ENCODE data around the gene ANKRD53.

DNA sequence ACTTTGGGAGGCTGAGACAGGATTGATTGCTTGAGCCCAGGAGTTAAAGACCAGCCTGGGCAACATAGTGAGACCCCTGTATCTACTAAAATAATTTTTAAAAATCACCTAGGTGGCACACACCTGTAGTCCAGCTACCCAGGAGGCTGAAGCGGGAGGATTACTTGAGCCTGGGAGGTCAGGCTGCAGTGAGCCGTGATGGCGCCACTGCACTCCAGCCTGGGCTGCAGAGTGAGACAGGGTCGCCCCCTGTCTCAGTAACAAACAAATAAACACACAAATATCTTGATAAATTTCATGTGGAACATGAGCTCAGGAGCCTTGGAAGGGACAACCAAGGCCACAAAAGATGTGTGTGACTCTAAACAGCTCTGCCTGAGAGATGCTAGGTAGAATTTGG is 11.7 kb upstream of the ANKRD53 start:
- TF ChIP-seq, protein P1, sequence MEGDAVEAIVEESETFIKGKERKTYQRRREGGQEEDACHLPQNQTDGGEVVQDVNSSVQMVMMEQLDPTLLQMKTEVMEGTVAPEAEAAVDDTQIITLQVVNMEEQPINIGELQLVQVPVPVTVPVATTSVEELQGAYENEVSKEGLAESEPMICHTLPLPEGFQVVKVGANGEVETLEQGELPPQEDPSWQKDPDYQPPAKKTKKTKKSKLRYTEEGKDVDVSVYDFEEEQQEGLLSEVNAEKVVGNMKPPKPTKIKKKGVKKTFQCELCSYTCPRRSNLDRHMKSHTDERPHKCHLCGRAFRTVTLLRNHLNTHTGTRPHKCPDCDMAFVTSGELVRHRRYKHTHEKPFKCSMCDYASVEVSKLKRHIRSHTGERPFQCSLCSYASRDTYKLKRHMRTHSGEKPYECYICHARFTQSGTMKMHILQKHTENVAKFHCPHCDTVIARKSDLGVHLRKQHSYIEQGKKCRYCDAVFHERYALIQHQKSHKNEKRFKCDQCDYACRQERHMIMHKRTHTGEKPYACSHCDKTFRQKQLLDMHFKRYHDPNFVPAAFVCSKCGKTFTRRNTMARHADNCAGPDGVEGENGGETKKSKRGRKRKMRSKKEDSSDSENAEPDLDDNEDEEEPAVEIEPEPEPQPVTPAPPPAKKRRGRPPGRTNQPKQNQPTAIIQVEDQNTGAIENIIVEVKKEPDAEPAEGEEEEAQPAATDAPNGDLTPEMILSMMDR (conservative IDR thresholded peaks at IDR 0.05 in 1 of 2, IDR thresholded peaks at IDR 0.05 in 1 of 2; ENCODE audit: extremely low read depth in 1 of 2, insufficient read depth in 1 of 2, low read depth in 1 of 2, low read length in 2 of 2), result no peak
- no peak for TF ChIP-seq EZH2 (IDR thresholded peaks at IDR 0.05; ENCODE audit: borderline replicate concordance, low read length)

Measured in mammary epithelial cell (primary cell).